Measurements from ENCODE around the gene KRTAP3-3.

Gene KRTAP3-3

GRCh38 chr17:41013606-41014005 lies 19.6 kb upstream of the KRTAP3-3 start:
- no peak overlapping the region for H3K4me3 ChIP-seq (IDR thresholded peaks at IDR 0.05; ENCODE audit: insufficient read depth, low read depth, low read length)
- H3K36me3 ChIP-seq (ENCODE audit: insufficient read depth): no peaks in the 10 kb centered on the region
- H3K27ac ChIP-seq: no peak overlapping the region
- H3K9ac ChIP-seq: no peak overlapping the region
- no peak overlapping the region for H2AFZ ChIP-seq (ENCODE audit: low read depth)
- no peaks in the 10 kb centered on the region for H3K79me2 ChIP-seq (ENCODE audit: insufficient read depth, low read depth)
- H3K4me2 ChIP-seq: no peak overlapping the region
- H3K4me1 ChIP-seq (ENCODE audit: low read depth, poor library complexity, severe bottlenecking): no peaks in the 10 kb centered on the region
- TF ChIP-seq CTCF (conservative IDR thresholded peaks at IDR 0.05; ENCODE audit: low read depth, low read length): no peak
- H4K20me1 ChIP-seq (ENCODE audit: insufficient read depth): no peaks in the 10 kb centered on the region
- no peaks in the 10 kb centered on the region for H3K27me3 ChIP-seq (ENCODE audit: insufficient read depth, low read depth)

GRCh38 chr17:41013181-41013580 lies 19.2 kb upstream of the KRTAP3-3 start:
- no peak overlapping the region for H3K4me3 ChIP-seq (IDR thresholded peaks at IDR 0.05; ENCODE audit: insufficient read depth, low read depth, low read length)
- no peaks in the 10 kb centered on the region for H4K20me1 ChIP-seq (ENCODE audit: insufficient read depth)
- no peaks in the 10 kb centered on the region for H3K36me3 ChIP-seq (ENCODE audit: insufficient read depth)
- no peak overlapping the region for H3K4me2 ChIP-seq
- H3K27me3 ChIP-seq (ENCODE audit: insufficient read depth, low read depth): no peaks in the 10 kb centered on the region
- no peak overlapping the region for H2AFZ ChIP-seq (ENCODE audit: low read depth)
- TF ChIP-seq CTCF (conservative IDR thresholded peaks at IDR 0.05; ENCODE audit: low read depth, low read length): no peak
- H3K9ac ChIP-seq: no peak overlapping the region
- H3K27ac ChIP-seq: no peak overlapping the region
- H3K79me2 ChIP-seq (ENCODE audit: insufficient read depth, low read depth): no peaks in the 10 kb centered on the region
- H3K4me1 ChIP-seq (ENCODE audit: low read depth, poor library complexity, severe bottlenecking): no peaks in the 10 kb centered on the region

GRCh38 chr17:41012326-41013120 lies 18.6 kb upstream of the KRTAP3-3 start:
- no peak overlapping the region for H3K9ac ChIP-seq
- H3K36me3 ChIP-seq (ENCODE audit: insufficient read depth): no peaks in the 10 kb centered on the region
- no peak overlapping the region for H2AFZ ChIP-seq (ENCODE audit: low read depth)
- no peaks in the 10 kb centered on the region for H3K79me2 ChIP-seq (ENCODE audit: insufficient read depth, low read depth)
- no peak for TF ChIP-seq CTCF (conservative IDR thresholded peaks at IDR 0.05; ENCODE audit: low read depth, low read length)
- no peaks in the 10 kb centered on the region for H3K4me1 ChIP-seq (ENCODE audit: low read depth, poor library complexity, severe bottlenecking)
- H3K27me3 ChIP-seq (ENCODE audit: insufficient read depth, low read depth): no peaks in the 10 kb centered on the region
- H3K4me2 ChIP-seq: no peak overlapping the region
- no peak overlapping the region for H3K27ac ChIP-seq
- H3K4me3 ChIP-seq (IDR thresholded peaks at IDR 0.05; ENCODE audit: insufficient read depth, low read depth, low read length): no peak overlapping the region
- no peaks in the 10 kb centered on the region for H4K20me1 ChIP-seq (ENCODE audit: insufficient read depth)

GRCh38 chr17:41010441-41010840 lies 16.5 kb upstream of the KRTAP3-3 start:
- H3K4me3 ChIP-seq (IDR thresholded peaks at IDR 0.05; ENCODE audit: insufficient read depth, low read depth, low read length): no peak overlapping the region
- H2AFZ ChIP-seq (ENCODE audit: low read depth): no peak overlapping the region
- no peaks in the 10 kb centered on the region for H3K27me3 ChIP-seq (ENCODE audit: insufficient read depth, low read depth)
- H3K4me1 ChIP-seq (ENCODE audit: low read depth, poor library complexity, severe bottlenecking): no peaks in the 10 kb centered on the region
- no peak for TF ChIP-seq CTCF (conservative IDR thresholded peaks at IDR 0.05; ENCODE audit: low read depth, low read length)
- H4K20me1 ChIP-seq (ENCODE audit: insufficient read depth): no peaks in the 10 kb centered on the region
- no peak overlapping the region for H3K4me2 ChIP-seq
- H3K27ac ChIP-seq: no peak overlapping the region
- H3K9ac ChIP-seq: no peak overlapping the region
- no peaks in the 10 kb centered on the region for H3K36me3 ChIP-seq (ENCODE audit: insufficient read depth)
- H3K79me2 ChIP-seq (ENCODE audit: insufficient read depth, low read depth): no peaks in the 10 kb centered on the region
